Measurements from ENCODE around the gene CCDC97.

Gene CCDC97

GRCh38 chr19:41371541-41371940, 61.6 kb downstream of the CCDC97 start:
- H3K9me3 ChIP-seq (ENCODE audit: insufficient read depth, low read length) = no peaks in the 10 kb centered on the region
- H3K79me2 ChIP-seq (ENCODE audit: low read length) = peaks cover 21% of the 10 kb centered on the region
- H3K4me3 ChIP-seq (ENCODE audit: low read length) = no peak overlapping the region
- TF ChIP-seq EZH2phosphoT487 (IDR thresholded peaks at IDR 0.05; ENCODE audit: low read depth) = no peak
- no peak for TF ChIP-seq CTCF (IDR thresholded peaks at IDR 0.05; ENCODE audit: low read depth, low read length)
- no peaks in the 10 kb centered on the region for H3K27me3 ChIP-seq (ENCODE audit: low read depth, low read length)
- H3K36me3 ChIP-seq (replicated peaks; ENCODE audit: low read depth, low read length) = no peaks in the 10 kb centered on the region
- no peak overlapping the region for H3K27ac ChIP-seq (ENCODE audit: low read length)
- no peaks in the 10 kb centered on the region for H4K20me1 ChIP-seq (ENCODE audit: insufficient read depth, low read length)
- H3K9ac ChIP-seq (ENCODE audit: low read length) = no peak overlapping the region
- H2AFZ ChIP-seq (ENCODE audit: low read depth, low read length) = no peak overlapping the region
- H3K4me1 ChIP-seq (ENCODE audit: low read length) = peaks cover 25% of the 10 kb centered on the region
- H3K4me2 ChIP-seq (ENCODE audit: low read length) = no peak overlapping the region

GRCh38 chr19:41372501-41372900, 62.5 kb downstream of the CCDC97 start:
- Histone ChIP-seq H4K20me1 (ENCODE audit: insufficient read depth, low read length) (no peaks in the 10 kb centered on the region), H3K36me3 (replicated peaks; ENCODE audit: low read depth, low read length) (no peaks in the 10 kb centered on the region), H3K27ac (ENCODE audit: low read length) (no peak overlapping the region), H3K27me3 (ENCODE audit: low read depth, low read length) (no peaks in the 10 kb centered on the region), H3K9ac (ENCODE audit: low read length) (no peak overlapping the region), H3K4me2 (ENCODE audit: low read length) (no peak overlapping the region), H3K79me2 (ENCODE audit: low read length) (peaks cover 13% of the 10 kb centered on the region), H2AFZ (ENCODE audit: low read depth, low read length) (no peak overlapping the region), H3K4me3 (ENCODE audit: low read length) (no peak overlapping the region), H3K9me3 (ENCODE audit: insufficient read depth, low read length) (no peaks in the 10 kb centered on the region), H3K4me1 (ENCODE audit: low read length) (peaks cover 16% of the 10 kb centered on the region)
- TF ChIP-seq CTCF (IDR thresholded peaks at IDR 0.05; ENCODE audit: low read depth, low read length) (no peak), EZH2phosphoT487 (IDR thresholded peaks at IDR 0.05; ENCODE audit: low read depth) (no peak)

- H3K79me2 ChIP-seq (ENCODE audit: low read length) = peaks cover 3% of the 10 kb centered on the region
- H3K4me1 ChIP-seq (ENCODE audit: low read length) = peaks cover 8% of the 10 kb centered on the region
- H4K20me1 ChIP-seq (ENCODE audit: insufficient read depth, low read length) = no peaks in the 10 kb centered on the region
- H3K9ac ChIP-seq (ENCODE audit: low read length) = no peak overlapping the region
- TF ChIP-seq EZH2phosphoT487 (IDR thresholded peaks at IDR 0.05; ENCODE audit: low read depth) = no peak
- no peak overlapping the region for H3K4me2 ChIP-seq (ENCODE audit: low read length)
- no peaks in the 10 kb centered on the region for H3K27me3 ChIP-seq (ENCODE audit: low read depth, low read length)
- no peak overlapping the region for H3K27ac ChIP-seq (ENCODE audit: low read length)
- H2AFZ ChIP-seq (ENCODE audit: low read depth, low read length) = no peak overlapping the region
- no peaks in the 10 kb centered on the region for H3K36me3 ChIP-seq (replicated peaks; ENCODE audit: low read depth, low read length)
- no peaks in the 10 kb centered on the region for H3K9me3 ChIP-seq (ENCODE audit: insufficient read depth, low read length)
- no peak overlapping the region for H3K4me3 ChIP-seq (ENCODE audit: low read length)
These were observed 64.0 kb downstream of the CCDC97 start for GRCh38 chr19:41373993-41374392.

Measured in OCI-LY3 (cell line).